ENCODE results near the gene SERINC2. TPM values are rescaled to one million over a fixed set of nuclear protein-coding genes. Genes with fewer than 3 reads are reported as not detected.
A peak's percentile ranks its signal among the peaks of the same experiment; 100 is the strongest.
"Not testable (repeated sequence)": the region's sequence is repeated elsewhere in the genome, so short reads cannot be mapped to it uniquely, and the experiment has no call there.

SERINC2 gene
- total RNA-seq, 2 experiments from 2014 or later, result 0.29 to 0.34 TPM

DNA sequence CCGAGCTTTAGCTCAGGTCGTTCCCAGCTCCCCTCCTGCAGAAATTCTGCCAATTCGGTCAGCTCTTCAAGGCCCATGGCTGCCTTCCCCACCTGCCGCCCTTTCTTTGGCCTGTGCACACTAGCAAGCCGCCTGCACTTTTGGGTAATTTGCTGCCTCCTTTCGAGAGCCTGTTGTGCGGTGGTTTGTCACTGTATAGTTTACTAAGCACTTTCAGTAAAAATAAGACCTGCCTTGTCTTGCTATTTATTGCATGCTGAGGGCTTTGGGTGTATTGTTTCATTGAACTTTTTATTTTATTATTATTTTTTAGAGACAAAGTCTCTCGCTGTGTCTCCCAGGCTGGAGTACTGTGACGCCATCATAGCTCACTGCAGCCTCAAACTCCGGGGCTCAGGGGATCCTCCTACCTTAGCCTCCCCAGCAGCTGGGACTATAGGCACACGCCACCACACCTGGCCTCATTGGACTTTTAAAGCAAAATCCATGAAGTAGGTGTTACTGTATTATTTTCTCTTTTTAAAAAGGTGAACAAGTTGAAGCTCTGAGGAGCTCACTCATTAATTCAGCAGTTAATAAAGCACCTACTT, 39.0 kb upstream of the SERINC2 start:
- Mint-ChIP-seq H3K27me3 (peaks cover 3% of the 10 kb centered on the region), H3K9me3 (no peaks in the 10 kb centered on the region), H3K27ac (no peak overlapping the region), H3K4me1 (ENCODE audit: low read depth) (peaks cover 12% of the 10 kb centered on the region), H3K36me3 (no peaks in the 10 kb centered on the region), H3K4me3 (peak overlapping the region; percentile 43)
- CTCF ChIA-PET, result interaction anchor here (1.2 to 2.9 kb wide), 5 partner anchors 19 to 175 kb away, joined by 4 to 20 read pairs (median 4); no protein-coding TSS in a partner anchor
- intact Hi-C loops (cut with micrococcal nuclease), result no loop called here
- no peak for DNase-seq
- POLR2A ChIA-PET, result interaction anchor here (1.8 to 2.0 kb wide), 2 partner anchors 11 to 20 kb away, joined by 4 to 5 read pairs; no protein-coding TSS in a partner anchor

DNA sequence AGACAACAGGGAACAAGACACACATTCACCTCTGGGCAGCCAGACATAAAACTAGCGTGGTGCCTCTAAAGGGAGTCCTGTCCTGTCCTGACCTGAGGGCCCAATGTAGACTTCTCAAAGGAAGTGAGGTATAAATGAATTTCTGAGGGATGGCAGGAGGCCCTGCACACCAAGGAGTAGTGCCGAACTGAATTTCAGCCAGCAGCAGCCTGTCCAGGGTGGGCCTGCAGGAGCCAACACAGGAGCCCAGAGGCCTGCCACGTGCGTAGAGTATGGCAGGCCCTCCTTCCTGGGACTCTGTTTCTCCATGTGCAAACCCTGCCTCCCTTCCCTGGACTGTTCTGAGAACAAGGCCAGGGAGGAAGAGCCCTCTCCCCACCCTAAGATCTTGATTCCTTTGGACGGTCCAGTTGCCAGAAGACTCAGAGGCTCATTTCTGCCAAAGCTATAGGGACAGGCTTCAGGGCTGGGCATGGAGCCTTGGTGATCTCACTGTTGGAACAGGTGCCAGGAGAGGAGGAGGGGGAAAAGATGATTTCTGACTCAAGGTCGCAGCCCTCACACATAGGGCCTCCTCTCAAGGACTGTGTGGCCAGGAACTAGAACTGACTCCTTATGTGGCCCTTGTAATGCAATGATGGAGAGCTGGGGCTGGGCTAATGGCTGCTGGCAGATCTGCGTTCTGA, 38.4 kb upstream of the SERINC2 start:
- Mint-ChIP-seq H3K9me3 (no peaks in the 10 kb centered on the region), H3K36me3 (no peaks in the 10 kb centered on the region), H3K4me1 (ENCODE audit: low read depth) (peaks cover 12% of the 10 kb centered on the region), H3K4me3 (no peak overlapping the region), H3K27me3 (peaks cover 3% of the 10 kb centered on the region), H3K27ac (no peak overlapping the region)
- DNase-seq, result no peak
- intact Hi-C loops (cut with micrococcal nuclease), result no loop called here
- CTCF ChIA-PET, result interaction anchor here (1.3 to 2.9 kb wide), 3 partner anchors 18 to 174 kb away, joined by 4 to 20 read pairs (median 4); no protein-coding TSS in a partner anchor
- POLR2A ChIA-PET, result interaction anchor here (1.8 to 2.0 kb wide), 2 partner anchors 12 to 20 kb away, joined by 4 to 5 read pairs; no protein-coding TSS in a partner anchor

GRCh38 chr1:31376375-31377134, 36.5 kb upstream of the SERINC2 start:
- Mint-ChIP-seq H3K9me3 (no peaks in the 10 kb centered on the region), H3K27ac (no peak overlapping the region), H3K4me3 (no peak overlapping the region), H3K4me1 (ENCODE audit: low read depth) (peaks cover 12% of the 10 kb centered on the region), H3K27me3 (peaks cover 9% of the 10 kb centered on the region), H3K36me3 (no peaks in the 10 kb centered on the region)
- intact Hi-C loops (cut with micrococcal nuclease), result no loop called here
- ChIA-PET CTCF (interaction anchor here (1.8 kb wide), 1 partner anchor 18 kb away, joined by 5 read pairs; no protein-coding TSS in a partner anchor), POLR2A (no interaction called here)
- DNase-seq, result no peak

- H3K36me3 Mint-ChIP-seq, result no peaks in the 10 kb centered on the region
- DNase-seq, result no peak
Measured at GRCh38 chr1:31377364-31377863, 35.6 kb upstream of the SERINC2 start.

GRCh38 chr1:31378001-31378400, 35.0 kb upstream of the SERINC2 start:
- intact Hi-C loops (cut with micrococcal nuclease), result no loop called here
- H3K9me3 Mint-ChIP-seq, result no peaks in the 10 kb centered on the region
- POLR2A ChIA-PET, result no interaction called here
- CTCF ChIA-PET, result interaction anchor here (1.8 kb wide), 1 partner anchor 17 kb away, joined by 5 read pairs; no protein-coding TSS in a partner anchor
- no peak for DNase-seq
- H3K36me3 Mint-ChIP-seq, result no peaks in the 10 kb centered on the region
- H3K27ac Mint-ChIP-seq, result no peak overlapping the region
- H3K27me3 Mint-ChIP-seq, result peaks cover 14% of the 10 kb centered on the region
- no peak overlapping the region for H3K4me3 Mint-ChIP-seq
- peaks cover 6% of the 10 kb centered on the region for H3K4me1 Mint-ChIP-seq (ENCODE audit: low read depth)

More at GRCh38 chr1:31377364-31377863, 35.6 kb upstream of the SERINC2 start:
- intact Hi-C loops (cut with micrococcal nuclease), result no loop called here
- H3K27ac Mint-ChIP-seq, result no peak overlapping the region
- CTCF ChIA-PET, result interaction anchor here (1.8 kb wide), 1 partner anchor 17 kb away, joined by 5 read pairs; no protein-coding TSS in a partner anchor
- peaks cover 13% of the 10 kb centered on the region for H3K27me3 Mint-ChIP-seq
- POLR2A ChIA-PET, result no interaction called here
- no peak overlapping the region for H3K4me3 Mint-ChIP-seq
- peaks cover 11% of the 10 kb centered on the region for H3K4me1 Mint-ChIP-seq (ENCODE audit: low read depth)
- H3K9me3 Mint-ChIP-seq, result no peaks in the 10 kb centered on the region

- H3K27ac Mint-ChIP-seq, result no peak overlapping the region
- POLR2A ChIA-PET, result no interaction called here
- no peaks in the 10 kb centered on the region for H3K36me3 Mint-ChIP-seq
- CTCF ChIA-PET, result no interaction called here
- no peak for DNase-seq
- intact Hi-C loops (cut with micrococcal nuclease), result no loop called here
- no peak overlapping the region for H3K4me3 Mint-ChIP-seq
- H3K27me3 Mint-ChIP-seq, result peaks cover 21% of the 10 kb centered on the region
- no peaks in the 10 kb centered on the region for H3K4me1 Mint-ChIP-seq (ENCODE audit: low read depth)
- no peaks in the 10 kb centered on the region for H3K9me3 Mint-ChIP-seq
Measured at GRCh38 chr1:31380181-31380580, 32.8 kb upstream of the SERINC2 start.

- no peak for DNase-seq
- POLR2A ChIA-PET, result no interaction called here
- Mint-ChIP-seq H3K9me3 (no peaks in the 10 kb centered on the region), H3K27ac (no peak overlapping the region), H3K4me3 (no peak overlapping the region), H3K36me3 (no peaks in the 10 kb centered on the region), H3K4me1 (ENCODE audit: low read depth) (no peaks in the 10 kb centered on the region), H3K27me3 (peaks cover 27% of the 10 kb centered on the region)
- CTCF ChIA-PET, result no interaction called here
- intact Hi-C loops (cut with micrococcal nuclease), result no loop called here
Measured at GRCh38 chr1:31381394-31382294, 31.4 kb upstream of the SERINC2 start.

GRCh38 chr1:31382379-31382989, 30.5 kb upstream of the SERINC2 start:
- Mint-ChIP-seq H3K9me3 (no peaks in the 10 kb centered on the region), H3K36me3 (no peaks in the 10 kb centered on the region), H3K27me3 (peaks cover 28% of the 10 kb centered on the region), H3K27ac (no peak overlapping the region), H3K4me1 (ENCODE audit: low read depth) (no peaks in the 10 kb centered on the region), H3K4me3 (no peak overlapping the region)
- CTCF ChIA-PET, result interaction anchor here (2.2 kb wide), 1 partner anchor 12 kb away, joined by 14 read pairs; no protein-coding TSS in a partner anchor
- POLR2A ChIA-PET, result no interaction called here
- intact Hi-C loops (cut with micrococcal nuclease), result no loop called here
- no peak for DNase-seq

- H3K9me3 Mint-ChIP-seq, result no peaks in the 10 kb centered on the region
- no peak for DNase-seq
- ChIA-PET CTCF (interaction anchor here (2.2 kb wide), 1 partner anchor 10 kb away, joined by 14 read pairs; no protein-coding TSS in a partner anchor), POLR2A (no interaction called here)
- peaks cover 28% of the 10 kb centered on the region for H3K27me3 Mint-ChIP-seq
- H3K4me3 Mint-ChIP-seq, result no peak overlapping the region
- intact Hi-C loops (cut with micrococcal nuclease), result no loop called here
- H3K4me1 Mint-ChIP-seq (ENCODE audit: low read depth), result no peaks in the 10 kb centered on the region
- no peak overlapping the region for H3K27ac Mint-ChIP-seq
- no peaks in the 10 kb centered on the region for H3K36me3 Mint-ChIP-seq
Measured at GRCh38 chr1:31383967-31384366, 29.0 kb upstream of the SERINC2 start.

- POLR2A ChIA-PET; intact Hi-C loops (cut with micrococcal nuclease); H3K27ac Mint-ChIP-seq; H3K4me3 Mint-ChIP-seq; H3K36me3 Mint-ChIP-seq; H3K4me1 Mint-ChIP-seq (ENCODE audit: low read depth); CTCF ChIA-PET; H3K9me3 Mint-ChIP-seq; DNase-seq: not testable (repeated sequence)
- H3K27me3 Mint-ChIP-seq, result peaks cover 22% of the 10 kb centered on the region
Measured at GRCh38 chr1:31386576-31387243, 26.3 kb upstream of the SERINC2 start.

DNA sequence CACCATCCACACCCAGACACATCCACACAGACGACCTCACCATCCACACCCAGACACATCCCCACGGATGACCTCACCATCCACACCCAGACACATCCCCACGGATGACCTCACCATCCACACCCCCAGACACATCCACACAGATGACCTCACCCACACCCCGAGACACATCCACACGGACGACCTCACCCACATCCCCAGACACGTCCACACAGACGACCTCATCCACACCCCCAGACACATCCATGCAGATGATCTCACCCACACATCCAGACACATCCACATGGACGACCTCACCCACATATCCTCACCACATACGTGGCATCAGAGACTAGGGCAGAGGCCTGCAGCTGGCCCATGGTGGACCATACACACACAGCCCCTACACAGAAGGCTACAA, 25.4 kb upstream of the SERINC2 start:
- intact Hi-C loops (cut with micrococcal nuclease), result no loop called here
- DNase-seq, result no peak
- ChIA-PET CTCF (interaction anchor here (1.1 kb wide), 1 partner anchor 35 kb away, joined by 3 read pairs; no protein-coding TSS in a partner anchor), POLR2A (no interaction called here)
- Mint-ChIP-seq H3K4me3 (no peak overlapping the region), H3K27ac (no peak overlapping the region), H3K4me1 (ENCODE audit: low read depth) (no peaks in the 10 kb centered on the region), H3K27me3 (peaks cover 18% of the 10 kb centered on the region), H3K36me3 (no peaks in the 10 kb centered on the region), H3K9me3 (no peaks in the 10 kb centered on the region)
